Dedifferentiated amniotic fluid mesenchymal stem cell (primary cell): ENCODE data around the gene TBCD.

Source experiments
- DNase-seq: peaks from one replicate; pipeline ENCODE4 v3.0.0-alpha.2; 2016; ENCODE audit errors: extremely low spot score

Gene TBCD

GRCh38 chr17:82751571-82752370, at the start of gene TBCD:
TSS of gene TBCD (plus strand) at chr17:82752065. CDS start at chr17:82752194, 129 bp downstream.
- DNase-seq = peak; percentile 80

- DNase-seq = no peak
Observed at GRCh38 chr17:82702231-82702927, 49.5 kb upstream of the TBCD start.

DNA sequence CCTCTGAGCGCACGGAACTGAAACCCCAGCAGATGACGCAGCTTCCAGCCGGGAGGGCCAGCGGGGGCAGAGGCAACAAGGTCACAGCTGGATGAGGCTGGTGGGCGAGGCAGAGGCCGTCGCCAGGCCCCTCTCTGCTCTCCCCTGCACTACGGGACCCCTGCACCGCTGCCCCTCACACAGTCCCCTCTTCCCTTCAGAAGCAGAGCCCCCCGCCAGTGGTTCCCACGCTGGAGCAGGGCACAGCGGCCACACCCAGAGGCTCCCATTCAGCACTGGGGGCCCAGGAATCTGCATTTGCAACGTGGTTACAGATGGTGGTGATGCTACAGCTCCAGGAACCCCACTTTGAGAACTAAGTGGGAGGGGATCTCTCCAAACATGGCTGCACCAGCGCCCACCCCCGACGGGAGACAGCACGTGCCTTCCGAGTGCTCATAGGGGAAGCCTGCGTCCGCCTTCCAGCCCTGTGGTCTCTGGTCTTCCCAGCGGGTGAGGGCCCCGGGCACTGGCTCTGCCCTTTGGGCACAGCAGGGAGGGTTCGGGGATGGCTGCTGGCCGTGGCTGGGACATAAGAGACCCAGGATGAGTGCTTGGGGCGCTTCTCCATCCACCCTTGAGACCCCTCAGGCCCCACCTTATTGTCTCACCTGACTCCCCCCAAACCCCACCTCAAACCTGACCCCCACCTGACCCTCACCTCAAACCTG, 48.7 kb upstream of the TBCD start:
- DNase-seq = no peak

DNA sequence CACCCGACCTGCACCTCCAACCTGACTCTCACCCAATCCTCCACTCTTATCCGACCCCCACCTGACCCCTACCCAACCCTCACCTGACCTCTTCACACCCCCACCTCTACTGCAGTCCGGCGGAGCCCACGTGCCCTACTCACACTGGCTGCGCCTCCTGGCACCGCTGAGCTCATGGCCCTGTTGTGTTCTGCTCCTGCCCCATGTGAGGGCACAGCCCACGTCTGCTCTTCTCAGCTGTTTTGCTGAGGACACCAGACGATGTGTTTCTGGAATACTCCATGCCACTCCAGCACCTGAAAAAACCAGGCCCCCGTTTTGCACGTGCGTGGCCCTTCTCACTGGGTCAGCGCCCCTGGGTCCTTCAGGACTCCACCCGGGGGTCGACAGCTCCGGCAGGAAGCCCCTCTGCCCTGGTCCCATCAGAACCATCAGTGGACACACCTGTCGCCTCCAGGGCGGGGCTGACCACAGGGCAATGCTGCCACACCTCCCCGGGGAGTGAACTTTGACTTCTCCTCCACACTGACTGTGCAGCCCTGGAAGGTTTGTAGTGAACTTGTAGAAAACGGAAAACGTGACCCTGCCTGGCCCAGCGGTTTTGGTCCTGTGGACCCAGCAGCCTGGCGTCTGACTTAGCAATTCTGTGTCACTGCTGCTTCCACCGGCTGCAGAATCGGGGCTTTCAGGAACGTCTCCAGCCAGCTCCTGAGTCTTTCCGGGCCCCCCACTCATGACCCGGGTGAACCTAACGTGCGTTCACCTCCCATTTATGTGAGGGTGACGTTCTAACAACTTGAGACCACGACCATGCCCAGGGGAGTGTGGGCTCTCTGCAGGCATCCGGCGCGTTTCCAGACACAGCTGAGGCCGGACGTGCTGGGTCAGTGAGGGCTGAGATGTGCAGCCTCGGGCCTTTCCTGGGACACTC, 47.7 kb upstream of the TBCD start:
- DNase-seq = no peak

DNA sequence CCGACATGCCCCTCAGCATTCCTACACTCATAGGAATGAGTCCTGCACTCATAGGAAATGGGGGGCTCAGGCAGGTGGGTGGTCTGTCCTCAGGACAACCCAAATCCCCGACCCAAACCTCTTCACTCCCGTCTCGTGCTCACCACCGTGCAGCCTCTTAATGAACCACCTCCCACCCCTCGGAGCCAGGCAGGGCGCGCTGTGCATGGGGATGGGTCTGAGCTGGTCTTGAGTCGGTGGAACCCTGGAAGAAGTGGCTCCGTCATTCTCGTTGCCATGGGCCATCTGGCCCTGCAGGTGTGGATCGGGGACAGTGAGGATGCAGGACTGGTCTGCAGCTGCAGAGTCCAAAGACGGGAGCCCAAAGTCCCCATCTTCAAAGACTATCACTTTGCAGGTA, 47.0 kb upstream of the TBCD start:
- DNase-seq = no peak

GRCh38 chr17:82705756-82706155, 46.1 kb upstream of the TBCD start:
- DNase-seq = no peak

DNA sequence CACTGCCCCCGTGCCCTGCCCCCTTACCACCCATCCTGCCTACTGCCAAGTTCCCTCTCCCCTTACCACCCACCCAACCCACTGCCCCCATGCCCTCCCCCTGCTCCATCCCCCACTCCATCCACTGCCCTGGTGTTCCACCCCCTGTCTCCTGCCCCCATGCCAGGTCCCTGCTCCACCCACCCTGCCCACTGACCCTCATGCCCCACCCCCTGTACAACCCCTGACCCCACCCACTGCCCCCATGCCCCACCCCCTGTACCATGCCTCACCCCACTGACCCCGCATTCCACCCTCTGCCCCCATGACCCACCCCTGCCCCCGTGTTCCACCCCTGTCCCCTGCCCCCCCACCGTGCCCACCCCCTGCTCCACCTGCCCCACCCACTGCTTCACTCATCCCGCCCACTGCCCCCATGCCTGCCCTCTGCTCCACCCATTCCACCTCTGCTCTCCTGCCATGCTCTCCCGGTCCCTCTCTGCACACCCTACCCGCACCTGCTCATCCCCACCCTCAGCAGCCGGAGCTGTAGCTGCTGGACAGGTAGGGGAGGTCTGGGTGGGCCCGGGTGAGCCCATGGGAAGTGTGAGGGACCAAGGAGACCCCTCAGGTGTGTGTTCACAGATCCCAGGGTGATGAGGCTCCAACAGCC, 42.7 kb upstream of the TBCD start:
- no peak for DNase-seq

DNA sequence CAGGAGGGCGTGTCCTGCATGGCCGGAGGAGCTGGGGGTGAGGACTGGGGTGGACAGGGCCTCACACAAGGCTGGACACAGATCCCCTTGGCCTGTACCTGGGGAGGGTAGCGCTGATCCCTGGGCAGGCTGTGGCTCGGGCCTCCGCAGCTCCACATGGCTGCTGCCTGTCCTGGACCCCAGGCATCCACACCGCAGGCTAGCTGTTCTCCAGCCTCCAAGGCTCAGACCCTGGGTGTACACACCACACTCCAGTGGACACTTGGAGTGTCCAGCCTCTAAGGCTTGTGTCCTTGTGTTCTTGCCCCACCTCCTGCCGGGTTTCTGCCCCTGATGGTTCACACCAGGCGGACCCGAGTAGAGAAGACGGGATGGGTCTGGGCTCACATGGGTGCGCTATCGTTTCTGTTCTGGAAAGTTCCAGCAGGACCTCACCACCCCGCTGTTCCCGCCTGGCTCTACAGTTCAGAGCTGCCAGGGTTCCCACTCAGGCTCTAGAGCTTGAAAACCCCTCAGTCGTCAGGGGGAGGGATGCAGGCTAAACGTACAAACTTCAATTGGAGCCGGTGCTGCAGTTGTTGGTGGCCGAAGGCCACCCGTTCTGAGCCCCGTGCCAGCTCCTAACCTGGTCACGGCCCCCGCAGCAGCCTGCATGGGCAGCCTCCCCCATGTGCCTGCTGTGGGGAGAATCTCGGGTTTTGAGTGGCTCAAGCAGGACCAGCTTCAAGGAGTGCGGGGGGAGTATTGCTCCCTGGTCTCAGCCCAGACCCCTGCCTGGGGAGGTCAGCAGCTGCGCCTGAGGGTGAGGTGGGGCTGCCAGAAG, 42.0 kb upstream of the TBCD start:
- DNase-seq = no peak

DNA sequence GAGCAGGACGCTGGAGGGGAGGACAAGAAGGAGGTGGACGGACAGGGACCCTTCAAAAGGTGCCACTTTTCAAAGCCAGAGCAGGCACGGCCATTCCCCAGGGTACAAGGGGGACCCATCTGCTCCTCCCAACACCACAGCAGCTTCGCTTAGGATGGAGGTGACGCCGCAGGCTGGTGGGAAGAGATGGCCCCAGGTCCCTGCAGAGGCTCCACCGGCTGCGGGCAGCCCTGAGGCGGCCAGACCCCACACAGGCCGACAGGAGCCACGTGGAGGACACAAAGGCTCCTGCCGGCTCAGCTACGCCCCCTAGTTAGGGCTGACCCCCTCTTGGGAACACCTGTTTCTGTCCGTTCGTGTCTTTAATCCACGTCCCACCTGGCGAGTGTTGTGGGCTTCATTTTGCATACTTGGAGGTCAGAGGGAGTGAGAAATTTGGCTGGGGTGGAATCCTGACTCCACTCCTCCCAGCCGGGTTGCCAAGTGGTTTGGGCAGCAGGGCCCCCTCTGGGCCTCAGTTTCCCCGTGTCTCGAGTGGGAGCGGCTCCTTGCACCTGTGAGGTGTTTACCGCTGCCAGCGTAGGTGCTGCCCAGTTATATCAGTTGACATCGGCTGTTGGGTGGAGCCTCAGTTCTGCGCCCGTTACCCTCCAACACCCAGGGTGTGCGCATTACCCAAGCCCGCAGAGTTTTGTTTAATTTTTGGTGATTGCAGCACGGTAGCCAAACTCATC, 41.2 kb upstream of the TBCD start:
- DNase-seq = no peak

GRCh38 chr17:82713071-82713723, 38.7 kb upstream of the TBCD start:
- DNase-seq = no peak

- DNase-seq = peak; percentile 82
Observed at GRCh38 chr17:82716203-82717010, 35.5 kb upstream of the TBCD start, which contains the start of gene FN3KRP. TSS of gene FN3KRP (plus strand) at chr17:82716706. CDS start at chr17:82716756, 50 bp downstream.

- DNase-seq = no peak
Observed at GRCh38 chr17:82718986-82719685, 32.7 kb upstream of the TBCD start.

DNA sequence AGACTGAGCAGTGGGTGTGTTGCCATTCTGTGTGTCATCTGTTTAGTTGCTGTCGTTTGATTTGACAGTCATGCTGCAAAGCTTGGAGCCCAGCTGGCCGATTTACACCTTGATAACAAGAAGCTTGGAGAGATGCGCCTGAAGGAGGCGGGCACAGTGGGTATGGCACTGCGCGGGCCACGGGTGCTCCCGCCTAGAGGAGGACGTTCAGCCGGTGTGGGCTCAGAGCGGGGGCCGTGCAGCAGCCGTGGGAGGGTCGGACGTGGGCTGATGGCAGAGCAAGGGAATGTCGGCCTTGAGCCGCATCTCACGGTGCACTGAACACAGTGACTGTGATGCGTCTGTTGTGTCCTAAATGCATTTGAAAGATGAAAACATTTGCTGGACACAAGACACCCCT, 31.7 kb upstream of the TBCD start:
- DNase-seq = no peak

DNA sequence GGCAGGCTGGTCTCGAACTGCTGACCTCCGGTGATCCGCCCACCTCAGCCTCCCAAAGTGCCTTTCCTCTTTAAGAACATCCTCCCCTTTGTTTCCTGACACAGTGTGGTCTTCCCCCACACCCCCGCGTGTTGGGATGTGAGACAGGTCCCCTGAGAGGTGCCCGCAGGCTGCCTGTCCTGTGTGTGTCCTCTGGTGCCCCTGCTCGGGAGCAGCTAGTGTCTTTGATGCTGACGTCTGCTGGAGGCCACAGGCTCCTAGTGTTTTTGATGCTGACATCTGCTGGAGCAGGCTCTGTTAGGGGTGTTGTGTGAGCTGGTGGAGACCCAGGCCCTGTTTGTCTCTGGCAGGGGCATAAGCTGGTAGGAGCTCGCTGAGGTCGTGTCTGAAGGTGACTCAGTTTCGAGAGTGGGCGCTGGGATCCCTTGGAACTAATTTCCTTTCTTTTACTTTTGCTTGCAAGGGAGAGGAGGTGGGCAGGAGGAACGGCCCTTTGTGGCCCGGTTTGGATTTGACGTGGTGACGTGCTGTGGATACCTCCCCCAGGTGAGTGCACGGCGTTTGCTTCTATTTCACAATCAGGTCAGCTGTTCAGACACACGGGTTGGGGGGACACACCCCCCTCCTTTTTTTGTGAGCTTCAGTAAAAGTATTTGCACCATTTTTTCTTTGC, 29.4 kb upstream of the TBCD start:
- DNase-seq = no peak

- DNase-seq = no peak
Observed at GRCh38 chr17:82723169-82723807, 28.6 kb upstream of the TBCD start.

DNA sequence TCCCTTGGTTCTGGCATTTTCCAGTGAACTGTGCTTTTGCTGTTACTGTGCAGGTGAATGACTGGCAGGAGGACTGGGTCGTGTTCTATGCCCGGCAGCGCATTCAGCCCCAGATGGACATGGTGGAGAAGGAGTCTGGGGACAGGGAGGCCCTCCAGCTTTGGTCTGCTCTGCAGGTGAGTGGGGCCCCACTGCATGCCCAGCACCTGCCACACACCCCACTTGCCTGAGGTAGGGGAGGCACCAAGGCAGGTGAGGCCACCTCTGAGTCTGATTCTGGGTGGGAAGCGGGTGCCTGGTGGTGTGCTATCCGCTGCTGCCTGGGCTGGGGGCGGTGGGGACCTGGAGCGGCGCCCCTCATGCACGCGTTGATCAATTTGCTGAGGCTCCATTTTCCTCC, 25.4 kb upstream of the TBCD start:
- DNase-seq = no peak
